ENCODE data around the gene PGAM2. TPM values are rescaled to one million over a fixed set of nuclear protein-coding genes. Genes with fewer than 3 reads are reported as not detected.

Gene PGAM2
- total RNA-seq, 1 experiment from 2014 or later: 8.7 TPM

DNA sequence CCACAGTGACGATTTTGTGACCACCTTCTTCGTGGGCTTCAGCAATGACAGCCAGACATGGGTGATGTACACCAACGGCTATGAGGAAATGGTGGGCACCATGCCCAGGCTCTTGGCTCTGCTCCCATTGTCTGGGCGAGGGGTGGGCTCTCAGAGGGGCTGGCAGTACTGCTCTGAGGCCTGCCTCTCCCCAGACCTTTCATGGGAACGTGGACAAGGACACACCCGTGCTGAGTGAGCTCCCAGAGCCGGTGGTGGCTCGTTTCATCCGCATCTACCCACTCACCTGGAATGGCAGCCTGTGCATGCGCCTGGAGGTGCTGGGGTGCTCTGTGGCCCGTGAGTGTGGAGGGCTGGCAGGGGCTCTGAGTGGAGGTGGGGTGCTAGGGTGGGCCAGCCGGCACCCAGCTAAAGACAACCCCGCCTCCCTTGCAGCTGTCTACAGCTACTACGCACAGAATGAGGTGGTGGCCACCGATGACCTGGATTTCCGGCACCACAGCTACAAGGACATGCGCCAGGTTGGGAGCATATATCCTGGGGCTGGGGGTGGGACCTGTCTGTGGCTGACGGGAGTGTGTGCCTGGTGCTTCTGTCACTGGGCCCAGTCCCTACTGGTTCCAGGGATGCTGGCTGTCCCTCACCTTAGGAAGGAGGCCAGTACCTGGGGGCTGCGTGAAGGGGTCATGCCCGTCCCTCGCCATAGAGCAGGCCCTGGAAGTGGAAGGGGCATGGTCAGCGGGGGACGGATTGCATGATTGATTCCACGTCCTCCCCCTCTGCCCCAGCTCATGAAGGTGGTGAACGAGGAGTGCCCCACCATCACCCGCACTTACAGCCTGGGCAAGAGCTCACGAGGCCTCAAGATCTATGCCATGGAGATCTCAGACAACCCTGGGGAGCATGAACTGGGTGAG lies 45.6 kb upstream of the PGAM2 start:
- Mint-ChIP-seq H3K9me3 (no peaks in the 10 kb centered on the region), H3K4me1 (peaks cover 0 to 4% of the 10 kb centered on the region in 2 experiments; a peak in 2 of 4 replicates), H3K27ac (no peak overlapping the region), H3K27me3 (ENCODE audit: low read depth) (peaks cover 3% of the 10 kb centered on the region), H3K36me3 (ENCODE audit: insufficient read depth in 1 of 3, low read depth in 3 of 3) (peaks cover 12 to 45% (median 44%) of the 10 kb centered on the region in 3 experiments), H3K4me3 (no peak overlapping the region)
- no peak overlapping the region for H3K4ac ChIP-seq (ENCODE audit: low read depth, low read length)
- H3T11ph ChIP-seq (ENCODE audit: low read length): no peak overlapping the region
- no peak overlapping the region for H3K27ac ChIP-seq (ENCODE audit: insufficient read length, low read depth, low read length)
- H3K4me2 ChIP-seq (ENCODE audit: insufficient read depth, insufficient read length, low read length): no peak overlapping the region
- H3K23ac ChIP-seq (ENCODE audit: insufficient read length, low read depth, low read length): no peak overlapping the region
- H3K23me2 ChIP-seq (ENCODE audit: insufficient read length, low read depth, low read length, poor library complexity, severe bottlenecking): no peaks in the 10 kb centered on the region
- H4K20me1 ChIP-seq (ENCODE audit: control insufficient read depth, insufficient read depth, insufficient read length): no peaks in the 10 kb centered on the region
- H2AK5ac ChIP-seq (ENCODE audit: insufficient read length, low read length): no peak overlapping the region
- no peak overlapping the region for H3K18ac ChIP-seq (ENCODE audit: insufficient read length, low read depth, low read length)
- no peaks in the 10 kb centered on the region for H3K9me3 ChIP-seq (ENCODE audit: control insufficient read depth, low read depth, low read length)
- H2BK120ac ChIP-seq (ENCODE audit: low read depth, low read length, poor library complexity, severe bottlenecking): no peak overlapping the region
- no peak overlapping the region for H3K14ac ChIP-seq (ENCODE audit: insufficient read depth, low read length)
- H2BK20ac ChIP-seq (ENCODE audit: low read depth, low read length, poor library complexity, severe bottlenecking): no peak overlapping the region
- no peak overlapping the region for H4K91ac ChIP-seq (ENCODE audit: insufficient read length, low read depth, low read length)
- no peak overlapping the region for H2AFZ ChIP-seq (ENCODE audit: low read length)
- no peak overlapping the region for H2BK15ac ChIP-seq (ENCODE audit: low read depth, low read length)
- H2BK12ac ChIP-seq (ENCODE audit: insufficient read length, low read depth, low read length): no peak overlapping the region
- no peak overlapping the region for H3K56ac ChIP-seq (ENCODE audit: insufficient read length, low read depth, low read length)
- DNase-seq: no peak
- WGBS (ENCODE audit: extremely low coverage, insufficient read length, low lambda C conversion rate): no CpG with 5 or more reads among the region's 27 CpGs
- no peak overlapping the region for H2BK5ac ChIP-seq (ENCODE audit: insufficient read length, low read length)
- TF ChIP-seq CTCF (conservative IDR thresholded peaks at IDR 0.05): no peak
- H3K79me2 ChIP-seq (ENCODE audit: insufficient read depth, low read length): no peaks in the 10 kb centered on the region
- H3K9ac ChIP-seq (ENCODE audit: extremely low read depth, insufficient read length, low read length): no peak overlapping the region
- no peak overlapping the region for H4K5ac ChIP-seq (ENCODE audit: insufficient read length, low read depth, low read length)
- no peaks in the 10 kb centered on the region for H3K4me1 ChIP-seq (ENCODE audit: insufficient read depth, low read length)
- no peaks in the 10 kb centered on the region for H3K27me3 ChIP-seq (ENCODE audit: insufficient read depth, low read length)
- H3K79me1 ChIP-seq (ENCODE audit: insufficient read depth, low read depth, low read length, poor library complexity, severe bottlenecking): no peaks in the 10 kb centered on the region
- no peak overlapping the region for H4K8ac ChIP-seq (replicated peaks; ENCODE audit: insufficient read length, low read depth, low read length)

Measured in H9 (cell line).